ENCODE data around the gene ARHGEF7.

ARHGEF7 gene

GRCh38 chr13:111225810-111226546 is 110.9 kb downstream of the ARHGEF7 start:
- DNase-seq (ENCODE audit: low spot score), result no peak

- DNase-seq (ENCODE audit: low spot score), result no peak
These were observed 112.3 kb downstream of the ARHGEF7 start for GRCh38 chr13:111227405-111227804.

- no peak for DNase-seq (ENCODE audit: low spot score)
These were observed 113.4 kb downstream of the ARHGEF7 start for GRCh38 chr13:111228262-111229144.

GRCh38 chr13:111230385-111230930 is 115.3 kb downstream of the ARHGEF7 start:
- no peak for DNase-seq (ENCODE audit: low spot score)

GRCh38 chr13:111232191-111232590 is 117.1 kb downstream of the ARHGEF7 start:
- DNase-seq (ENCODE audit: low spot score), result no peak

GRCh38 chr13:111233080-111233479 is 118.0 kb downstream of the ARHGEF7 start:
- no peak for DNase-seq (ENCODE audit: low spot score)

GRCh38 chr13:111239764-111240670 is 124.9 kb downstream of the ARHGEF7 start:
- no peak for DNase-seq (ENCODE audit: low spot score)

- no peak for DNase-seq (ENCODE audit: low spot score)
These were observed 126.1 kb downstream of the ARHGEF7 start for GRCh38 chr13:111241006-111241755.

- DNase-seq (ENCODE audit: low spot score), result no peak
These were observed 126.8 kb downstream of the ARHGEF7 start for GRCh38 chr13:111241862-111242261.

GRCh38 chr13:111242585-111242984 is 127.5 kb downstream of the ARHGEF7 start:
- DNase-seq (ENCODE audit: low spot score), result no peak

GRCh38 chr13:111243981-111244380 is 128.9 kb downstream of the ARHGEF7 start:
- no peak for DNase-seq (ENCODE audit: low spot score)

- no peak for DNase-seq (ENCODE audit: low spot score)
These were observed 130.7 kb downstream of the ARHGEF7 start for GRCh38 chr13:111245576-111246384.

- DNase-seq (ENCODE audit: low spot score), result peak; percentile 13
These were observed 132.4 kb downstream of the ARHGEF7 start for GRCh38 chr13:111247552-111247951.

- no peak for DNase-seq (ENCODE audit: low spot score)
These were observed 133.7 kb downstream of the ARHGEF7 start for GRCh38 chr13:111248822-111249221.

- no peak for DNase-seq (ENCODE audit: low spot score)
These were observed 134.7 kb downstream of the ARHGEF7 start for GRCh38 chr13:111249637-111250360.

- DNase-seq (ENCODE audit: low spot score), result no peak
These were observed 136.7 kb downstream of the ARHGEF7 start for GRCh38 chr13:111251646-111252445.

GRCh38 chr13:111252446-111253364 is 137.6 kb downstream of the ARHGEF7 start:
- no peak for DNase-seq (ENCODE audit: low spot score)
